Keratinocyte (primary cell): Measurements from ENCODE around the gene TP53AIP1. TPM values are rescaled to one million over a fixed set of nuclear protein-coding genes. Genes with fewer than 3 reads are reported as not detected.

Experiments
- DNase-seq: peaks from one replicate; pipeline ENCODE4 v3.0.0-alpha.2; 2011; ENCODE audit warnings: low read depth, missing footprints, low spot score
- FAIRE-seq: peaks from 2 replicates; lab custom pipeline; 2011; peaks lifted over from hg19 to GRCh38; lab: Jason Lieb, UNC
- H2AFZ ChIP-seq: 2 replicates; pipeline ENCODE4 v1.6.0; 2012; ENCODE audit warnings: low read length, control low read depth, inconsistent platforms; ENCODE audit not compliant: control insufficient read depth
- H3K27ac ChIP-seq: 2 replicates; pipeline ENCODE4 v1.5.1; 2011; ENCODE audit warnings: low read length; ENCODE audit not compliant: control insufficient read depth, insufficient read depth
- H3K27me3 ChIP-seq: 3 replicates; pipeline ENCODE4 v1.6.0; 2011; ENCODE audit warnings: low read length; ENCODE audit not compliant: control insufficient read depth, insufficient read depth; ENCODE audit errors: extremely low read depth
- H3K36me3 ChIP-seq, 2 experiments: 2 replicates in 1 of 2; 3 replicates in 1 of 2; pipeline ENCODE4 v1.5.1; 2011; ENCODE audit warnings: low read length in 2 of 2, mild to moderate bottlenecking in 1 of 2; ENCODE audit not compliant: control insufficient read depth in 2 of 2, insufficient read depth in 2 of 2; ENCODE audit errors: extremely low read depth in 1 of 2
- H3K4me1 ChIP-seq: 3 replicates; pipeline ENCODE4 v1.5.1; 2011; ENCODE audit warnings: low read length; ENCODE audit not compliant: control insufficient read depth, insufficient read depth; ENCODE audit errors: extremely low read depth
- H3K4me2 ChIP-seq: 3 replicates; pipeline ENCODE4 v1.6.0; 2011; ENCODE audit warnings: low read depth, low read length; ENCODE audit not compliant: control insufficient read depth, insufficient read depth; ENCODE audit errors: extremely low read depth
- H3K4me3 ChIP-seq, 3 experiments: fragments of 200-600 bp in 1 of 3; sonication (generic) in 1 of 3; 2 replicates in 2 of 3; 3 replicates in 1 of 3; pipeline ENCODE4 v1.5.1; 2011 to 2016; ENCODE audit warnings: low read length in 3 of 3, mild to moderate bottlenecking in 3 of 3, control low read depth in 2 of 3, inconsistent platforms in 1 of 3, low read depth in 1 of 3, mixed read lengths in 1 of 3, mixed run types in 1 of 3, moderate library complexity in 1 of 3; ENCODE audit not compliant: control insufficient read depth in 2 of 3, insufficient read depth in 2 of 3; ENCODE audit errors: extremely low read depth in 1 of 3
- H3K79me2 ChIP-seq: 2 replicates; pipeline ENCODE4 v1.6.0; 2012; ENCODE audit warnings: low read length; ENCODE audit not compliant: control insufficient read depth, insufficient read depth
- H3K9ac ChIP-seq: 3 replicates; pipeline ENCODE4 v1.6.0; 2011; ENCODE audit warnings: low read length; ENCODE audit not compliant: control insufficient read depth, insufficient read depth; ENCODE audit errors: extremely low read depth
- H3K9me1 ChIP-seq: 3 replicates; pipeline ENCODE4 v1.6.0; 2011; ENCODE audit warnings: low read length; ENCODE audit not compliant: control insufficient read depth, insufficient read depth; ENCODE audit errors: extremely low read depth
- H3K9me3 ChIP-seq: 2 replicates; pipeline ENCODE4 v1.5.1; 2012; ENCODE audit warnings: low read depth, low read length; ENCODE audit not compliant: control insufficient read depth
- H4K20me1 ChIP-seq: 3 replicates; pipeline ENCODE4 v1.6.0; 2011; ENCODE audit warnings: low read length; ENCODE audit not compliant: control insufficient read depth, insufficient read depth; ENCODE audit errors: extremely low read depth
- CTCF ChIP-seq, 3 experiments: IDR thresholded peaks in 1 of 3; conservative IDR thresholded peaks in 1 of 3; optimal IDR thresholded peaks in 1 of 3; 2 replicates in 2 of 3; 3 replicates in 1 of 3; pipeline versions ENCODE3 to v1.5.1; 2011; ENCODE audit warnings: low read length in 3 of 3, mild to moderate bottlenecking in 3 of 3, moderate library complexity in 2 of 3, control low read depth in 1 of 3, inconsistent platforms in 1 of 3; ENCODE audit not compliant: insufficient read depth in 2 of 3; ENCODE audit errors: extremely low read depth in 1 of 3
- EZH2 ChIP-seq: IDR thresholded peaks from one replicate; pipeline ENCODE4 v1.6.1; 2012; ENCODE audit warnings: inconsistent platforms, mild to moderate bottlenecking, low read length, moderate library complexity
- dilution Hi-C: fragments of 300-500 bp; cut with MboI; formaldehyde crosslinking; loops from one replicate; pipeline ENCODE4 v1.7.0; 2020; ENCODE audit warnings: low sequenced_read_pairs; ENCODE audit not compliant: extremely low pct_ligation_motif_present
- polyA plus RNA-seq, 5 experiments: library from polyadenylated mRNA; depleted of rRNA in 3 of 5; stranded (reverse) in 3 of 5; stranded (forward) in 1 of 5; unstranded in 1 of 5; fragments of >200 nt; gene quantifications; 1 replicate in 1 of 5; 2 replicates in 3 of 5; 3 replicates in 1 of 5; pipeline versions ENCODE4 v1.2.1 to v1.2.3, GENCODE V29; 2011 to 2012; ENCODE audit warnings: missing spikeins in 2 of 5, low read depth in 1 of 5, low replicate concordance in 1 of 5

The TP53AIP1 gene
- polyA plus RNA-seq, 1 donor (not counting 4 experiments of a cell fraction or from before 2014, with no cell fraction given): 37.1 TPM

- dilution Hi-C loops: no loop called here
- H3K9me1 ChIP-seq: no peaks in the 10 kb centered on the region
- peak; percentile 27 to 65 (median 34) for TF ChIP-seq CTCF (optimal IDR thresholded peaks at IDR 0.05 in 1 of 3, IDR thresholded peaks at IDR 0.05 in 1 of 3, conservative IDR thresholded peaks at IDR 0.05 in 1 of 3; ENCODE audit: extremely low read depth in 1 of 3, insufficient read depth in 2 of 3, low read length in 3 of 3)
- no peak for TF ChIP-seq EZH2
- FAIRE-seq: peak; percentile 13
- H2AFZ ChIP-seq: no peak overlapping the region
- no peaks in the 10 kb centered on the region for H3K79me2 ChIP-seq
- H3K4me1 ChIP-seq: peaks cover 30% of the 10 kb centered on the region
- H3K9ac ChIP-seq: no peak overlapping the region
- no peaks in the 10 kb centered on the region for H3K9me3 ChIP-seq
- H3K4me2 ChIP-seq: no peak overlapping the region
- no peak for DNase-seq
- H3K27ac ChIP-seq: no peak overlapping the region
- no peaks in the 10 kb centered on the region for H3K36me3 ChIP-seq
- H4K20me1 ChIP-seq: no peaks in the 10 kb centered on the region
- peaks cover 12% of the 10 kb centered on the region for H3K27me3 ChIP-seq
- no peak overlapping the region for H3K4me3 ChIP-seq
Observed at GRCh38 chr11:128886406-128887124, 56.1 kb downstream of the TP53AIP1 start.

Other genes with a start within 250 kb of the TP53AIP1 start
- gene FLI1, start 248.8 kb downstream of the TP53AIP1 start, polyA plus RNA-seq: 1.1 to 2.2 TPM (median 1.1 TPM) in 3 replicates
- gene KCNJ1, start 75.6 kb downstream of the TP53AIP1 start, polyA plus RNA-seq: 0.06 to 0.12 TPM (median 0.09 TPM) in 3 replicates
- gene KCNJ5, start 51.5 kb downstream of the TP53AIP1 start, polyA plus RNA-seq: 0.59 to 1.4 TPM (median 0.77 TPM) in 3 replicates
- gene ARHGAP32, start 249.5 kb upstream of the TP53AIP1 start, polyA plus RNA-seq: 10.8 to 13.0 TPM (median 12.3 TPM) in 3 replicates